ENCODE data around the gene TSPEAR. TPM values are rescaled to one million over a fixed set of nuclear protein-coding genes. Genes with fewer than 3 reads are reported as not detected.

Gene TSPEAR
- total and polyA plus RNA-seq, 9 of the 15 experiments (the other 6 are each of a cell fraction or from before 2014, with no cell fraction given): not detected

- no peak for TF ChIP-seq GTF2B (IDR thresholded peaks at IDR 0.05; ENCODE audit: extremely low read depth, insufficient read length)
Measured at GRCh38 chr21:44711327-44712202, at the start of gene TSPEAR (continued).

GRCh38 chr21:44760376-44760775, 49.0 kb upstream of the TSPEAR start:
- H3K9me1 ChIP-seq (ENCODE audit: control insufficient read depth, insufficient read depth, low read length): no peaks in the 10 kb centered on the region
- no peak overlapping the region for H2AFZ ChIP-seq (ENCODE audit: low read depth, low read length)
- no peak for ATAC-seq
- POLR2A ChIA-PET: interaction anchor here (0.6 to 1.1 kb wide), 2 partner anchors 17 to 254 kb away, joined by 3 read pairs; no protein-coding TSS in a partner anchor
- no peak overlapping the region for H3K27ac ChIP-seq (ENCODE audit: extremely low read depth, low read depth, low read length)
- no peaks in the 10 kb centered on the region for H3K36me3 ChIP-seq (ENCODE audit: control insufficient read depth, insufficient read depth, low read length)
- no peak overlapping the region for H3K9ac ChIP-seq (ENCODE audit: insufficient read depth in 1 of 2, low read depth in 2 of 2, low read length in 2 of 2)
- no peak for FAIRE-seq
- H3K4me2 ChIP-seq (ENCODE audit: insufficient read depth, low read length): no peak overlapping the region
- BruUV-seq (replicated peaks): no TSS peak
- H3K27me3 ChIP-seq (ENCODE audit: control insufficient read depth in 2 of 2, insufficient read depth in 2 of 2, low read length in 2 of 2): peaks cover 6 to 17% of the 10 kb centered on the region in 2 experiments; a peak in 1 of 5 replicates
- H3K79me2 ChIP-seq (ENCODE audit: control insufficient read depth, insufficient read depth, low read length): no peaks in the 10 kb centered on the region
- H3K4me3 ChIP-seq: no peak overlapping the region
- 66% methylated on average over 9 of the region's 9 CpGs for WGBS (ENCODE audit: insufficient coverage, low coverage, missing lambda C conversion rate)
- intact Hi-C loops (cut with micrococcal nuclease) (no loop called here), in situ Hi-C loops (cut with MboI) (no loop called here)
- H3K4me1 ChIP-seq (replicated peaks in 1 of 2; ENCODE audit: control insufficient read depth in 2 of 2, insufficient read depth in 2 of 2, low read length in 2 of 2): peaks cover 8 to 47% of the 10 kb centered on the region in 2 experiments
- DNase-seq (ENCODE audit: extremely low read depth in 1 of 4, low spot score in 3 of 4): no peak
- peaks cover 15% of the 10 kb centered on the region for H4K20me1 ChIP-seq (replicated peaks; ENCODE audit: control insufficient read depth, insufficient read depth, low read length)
- H3K9me3 ChIP-seq (replicated peaks; ENCODE audit: control insufficient read depth, insufficient read depth, low read depth, low read length): no peaks in the 10 kb centered on the region
- CTCF ChIA-PET (ENCODE audit: low intra/inter-chr PET ratio): no interaction called here
- no peak for TF ChIP-seq MCM7 (IDR thresholded peaks at IDR 0.05)
- no peak for TF ChIP-seq SIN3A (IDR thresholded peaks at IDR 0.05; ENCODE audit: borderline replicate concordance in 2 of 2, control insufficient read depth in 1 of 2, low read depth in 2 of 2, low read length in 2 of 2)
- no peak for TF ChIP-seq MEIS2 (IDR thresholded peaks at IDR 0.05; ENCODE audit: partially characterized antibody)
- TF ChIP-seq CEBPB (tag; IDR thresholded peaks at IDR 0.05): no peak
- no peak for TF ChIP-seq NCOR1 (IDR thresholded peaks at IDR 0.05)
- TF ChIP-seq MIER1 (IDR thresholded peaks at IDR 0.05; ENCODE audit: low read depth): no peak
- no peak for TF ChIP-seq ZNF347 (CRISPR knock-in tag; IDR thresholded peaks at IDR 0.05; ENCODE audit: low read depth)
- TF ChIP-seq RFX5 (IDR thresholded peaks at IDR 0.05; ENCODE audit: low read depth, low read length): no peak
- no peak for TF ChIP-seq E2F5 (CRISPR knock-in tag; IDR thresholded peaks at IDR 0.05)
- no peak for TF ChIP-seq AFF4 (CRISPR knock-in tag; IDR thresholded peaks at IDR 0.05)
- TF ChIP-seq ATF2 (CRISPR knock-in tag; IDR thresholded peaks at IDR 0.05): no peak
